ENCODE results near the gene XAGE2. TPM values are rescaled to one million over a fixed set of nuclear protein-coding genes. Genes with fewer than 3 reads are reported as not detected.

XAGE2 gene
- polyA plus RNA-seq, 3 donors: not detected

DNA sequence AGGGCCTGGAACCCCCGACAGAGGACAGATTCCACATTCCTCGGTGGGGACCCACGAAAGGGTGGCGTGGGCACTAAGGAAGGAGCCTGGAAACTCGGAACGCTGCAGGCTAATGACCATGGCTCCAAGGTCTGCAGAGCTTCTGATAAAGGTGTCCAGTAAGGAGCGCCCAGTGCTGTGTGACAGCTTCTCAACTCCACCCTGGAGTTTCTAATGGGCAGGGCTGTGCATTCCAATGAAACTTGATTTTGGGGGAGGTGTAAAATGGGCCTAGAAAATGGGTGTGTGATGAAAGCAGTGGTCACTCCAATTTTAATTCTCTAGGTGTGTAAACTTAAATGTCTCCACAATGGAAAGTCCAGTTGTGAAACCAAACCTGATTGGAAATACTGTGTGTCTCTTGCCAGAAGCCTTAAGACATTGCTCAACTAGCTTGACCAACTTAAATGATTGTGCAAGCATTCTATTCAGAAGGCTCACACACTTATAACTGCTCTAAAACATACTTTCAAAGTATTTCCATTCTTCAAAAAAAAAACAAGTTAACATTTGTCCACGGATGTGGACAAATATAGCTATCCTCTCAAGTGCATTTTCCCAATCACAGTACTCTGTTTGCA is 52.1 kb downstream of the XAGE2 start:
- Histone ChIP-seq H3K9ac (ENCODE audit: insufficient read depth, low read length, poor library complexity, severe bottlenecking) (no peak overlapping the region), H3K9me3 (replicated peaks in 1 of 2; ENCODE audit: control insufficient read depth in 1 of 2, insufficient read depth in 1 of 2, low read length in 2 of 2) (no peaks in the 10 kb centered on the region), H2AFZ (ENCODE audit: insufficient read depth, low read depth, low read length, poor library complexity, severe bottlenecking) (no peak overlapping the region), H3K4me1 (ENCODE audit: control insufficient read depth in 1 of 2, insufficient read depth in 2 of 2, low read length in 2 of 2) (no peaks in the 10 kb centered on the region), H3K79me2 (ENCODE audit: insufficient read depth, low read length) (no peaks in the 10 kb centered on the region), H3K27ac (ENCODE audit: low read depth in 1 of 2, low read length in 2 of 2) (no peak overlapping the region), H3K4me3 (replicated peaks in 1 of 3; ENCODE audit: low read depth in 2 of 3, low read length in 3 of 3) (no peak overlapping the region), H3K27me3 (ENCODE audit: control insufficient read depth in 2 of 2, insufficient read depth in 2 of 2, low read length in 2 of 2) (no peaks in the 10 kb centered on the region), H4K20me1 (ENCODE audit: insufficient read depth, low read length) (no peaks in the 10 kb centered on the region), H3K36me3 (replicated peaks in 1 of 2; ENCODE audit: control insufficient read depth in 1 of 2, insufficient read depth in 2 of 2, low read length in 2 of 2) (no peaks in the 10 kb centered on the region), H3K4me2 (replicated peaks; ENCODE audit: extremely low read depth, low read length, poor library complexity, severe bottlenecking) (no peak overlapping the region)
- TF ChIP-seq, protein P1, sequence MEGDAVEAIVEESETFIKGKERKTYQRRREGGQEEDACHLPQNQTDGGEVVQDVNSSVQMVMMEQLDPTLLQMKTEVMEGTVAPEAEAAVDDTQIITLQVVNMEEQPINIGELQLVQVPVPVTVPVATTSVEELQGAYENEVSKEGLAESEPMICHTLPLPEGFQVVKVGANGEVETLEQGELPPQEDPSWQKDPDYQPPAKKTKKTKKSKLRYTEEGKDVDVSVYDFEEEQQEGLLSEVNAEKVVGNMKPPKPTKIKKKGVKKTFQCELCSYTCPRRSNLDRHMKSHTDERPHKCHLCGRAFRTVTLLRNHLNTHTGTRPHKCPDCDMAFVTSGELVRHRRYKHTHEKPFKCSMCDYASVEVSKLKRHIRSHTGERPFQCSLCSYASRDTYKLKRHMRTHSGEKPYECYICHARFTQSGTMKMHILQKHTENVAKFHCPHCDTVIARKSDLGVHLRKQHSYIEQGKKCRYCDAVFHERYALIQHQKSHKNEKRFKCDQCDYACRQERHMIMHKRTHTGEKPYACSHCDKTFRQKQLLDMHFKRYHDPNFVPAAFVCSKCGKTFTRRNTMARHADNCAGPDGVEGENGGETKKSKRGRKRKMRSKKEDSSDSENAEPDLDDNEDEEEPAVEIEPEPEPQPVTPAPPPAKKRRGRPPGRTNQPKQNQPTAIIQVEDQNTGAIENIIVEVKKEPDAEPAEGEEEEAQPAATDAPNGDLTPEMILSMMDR (IDR thresholded peaks at IDR 0.05): no peak
- DNase-seq: no peak
- WGBS (ENCODE audit: insufficient coverage): 100% methylated on average over 1 of the region's 8 CpGs
- peaks cover 0 to 3% (median 2%) of the 10 kb centered on the region in 3 donors for H3K27me3 Mint-ChIP-seq (ENCODE audit: low read depth in 3 of 3)
- no peaks in the 10 kb centered on the region for H3K36me3 Mint-ChIP-seq
- H3K4me3 Mint-ChIP-seq: no peak overlapping the region
- no peak overlapping the region for H3K27ac Mint-ChIP-seq
- peaks cover 0 to 2% (median 0%) of the 10 kb centered on the region in 7 donors for H3K9me3 Mint-ChIP-seq
- intact Hi-C loops (cut with micrococcal nuclease): no loop called here
- no peaks in the 10 kb centered on the region for H3K4me1 Mint-ChIP-seq

GRCh38 chrX:52422884-52423283 is 54.1 kb downstream of the XAGE2 start:
- H3K79me2 ChIP-seq (ENCODE audit: insufficient read depth, low read length): no peaks in the 10 kb centered on the region
- intact Hi-C loops (cut with micrococcal nuclease): no loop called here
- H3K27me3 Mint-ChIP-seq (ENCODE audit: low read depth in 3 of 3): peaks cover 0 to 9% (median 2%) of the 10 kb centered on the region in 3 donors
- no peak overlapping the region for H3K4me3 ChIP-seq (replicated peaks in 1 of 3; ENCODE audit: low read depth in 2 of 3, low read length in 3 of 3)
- H3K9ac ChIP-seq (ENCODE audit: insufficient read depth, low read length, poor library complexity, severe bottlenecking): no peak overlapping the region
- H3K27ac ChIP-seq (ENCODE audit: low read depth in 1 of 2, low read length in 2 of 2): no peak overlapping the region
- no CpG with 5 or more reads among the region's 1 CpG for WGBS (ENCODE audit: insufficient coverage)
- no peaks in the 10 kb centered on the region for H4K20me1 ChIP-seq (ENCODE audit: insufficient read depth, low read length)
- no peak overlapping the region for H2AFZ ChIP-seq (ENCODE audit: insufficient read depth, low read depth, low read length, poor library complexity, severe bottlenecking)
- no peaks in the 10 kb centered on the region for H3K36me3 ChIP-seq (replicated peaks in 1 of 2; ENCODE audit: control insufficient read depth in 1 of 2, insufficient read depth in 2 of 2, low read length in 2 of 2)
- H3K4me2 ChIP-seq (replicated peaks; ENCODE audit: extremely low read depth, low read length, poor library complexity, severe bottlenecking): no peak overlapping the region
- no peak overlapping the region for H3K4me3 Mint-ChIP-seq
- no peaks in the 10 kb centered on the region for H3K4me1 ChIP-seq (ENCODE audit: control insufficient read depth in 1 of 2, insufficient read depth in 2 of 2, low read length in 2 of 2)
- H3K27ac Mint-ChIP-seq: no peak overlapping the region
- H3K4me1 Mint-ChIP-seq: no peaks in the 10 kb centered on the region
- TF ChIP-seq, protein P1 (IDR thresholded peaks at IDR 0.05): no peak
- H3K9me3 ChIP-seq (replicated peaks in 1 of 2; ENCODE audit: control insufficient read depth in 1 of 2, insufficient read depth in 1 of 2, low read length in 2 of 2): no peaks in the 10 kb centered on the region
- no peaks in the 10 kb centered on the region for H3K36me3 Mint-ChIP-seq
- no peaks in the 10 kb centered on the region for H3K27me3 ChIP-seq (ENCODE audit: control insufficient read depth in 2 of 2, insufficient read depth in 2 of 2, low read length in 2 of 2)
- no peak for DNase-seq
- H3K9me3 Mint-ChIP-seq: peaks cover 0 to 2% (median 0%) of the 10 kb centered on the region in 7 donors
